Measurements from ENCODE around the gene DACT3.

DACT3 gene, protein sequence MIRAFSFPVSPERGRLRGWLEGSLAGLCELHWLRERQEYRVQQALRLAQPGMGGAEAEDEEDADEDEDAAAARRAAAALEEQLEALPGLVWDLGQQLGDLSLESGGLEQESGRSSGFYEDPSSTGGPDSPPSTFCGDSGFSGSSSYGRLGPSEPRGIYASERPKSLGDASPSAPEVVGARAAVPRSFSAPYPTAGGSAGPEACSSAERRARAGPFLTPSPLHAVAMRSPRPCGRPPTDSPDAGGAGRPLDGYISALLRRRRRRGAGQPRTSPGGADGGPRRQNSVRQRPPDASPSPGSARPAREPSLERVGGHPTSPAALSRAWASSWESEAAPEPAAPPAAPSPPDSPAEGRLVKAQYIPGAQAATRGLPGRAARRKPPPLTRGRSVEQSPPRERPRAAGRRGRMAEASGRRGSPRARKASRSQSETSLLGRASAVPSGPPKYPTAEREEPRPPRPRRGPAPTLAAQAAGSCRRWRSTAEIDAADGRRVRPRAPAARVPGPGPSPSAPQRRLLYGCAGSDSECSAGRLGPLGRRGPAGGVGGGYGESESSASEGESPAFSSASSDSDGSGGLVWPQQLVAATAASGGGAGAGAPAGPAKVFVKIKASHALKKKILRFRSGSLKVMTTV

DNA sequence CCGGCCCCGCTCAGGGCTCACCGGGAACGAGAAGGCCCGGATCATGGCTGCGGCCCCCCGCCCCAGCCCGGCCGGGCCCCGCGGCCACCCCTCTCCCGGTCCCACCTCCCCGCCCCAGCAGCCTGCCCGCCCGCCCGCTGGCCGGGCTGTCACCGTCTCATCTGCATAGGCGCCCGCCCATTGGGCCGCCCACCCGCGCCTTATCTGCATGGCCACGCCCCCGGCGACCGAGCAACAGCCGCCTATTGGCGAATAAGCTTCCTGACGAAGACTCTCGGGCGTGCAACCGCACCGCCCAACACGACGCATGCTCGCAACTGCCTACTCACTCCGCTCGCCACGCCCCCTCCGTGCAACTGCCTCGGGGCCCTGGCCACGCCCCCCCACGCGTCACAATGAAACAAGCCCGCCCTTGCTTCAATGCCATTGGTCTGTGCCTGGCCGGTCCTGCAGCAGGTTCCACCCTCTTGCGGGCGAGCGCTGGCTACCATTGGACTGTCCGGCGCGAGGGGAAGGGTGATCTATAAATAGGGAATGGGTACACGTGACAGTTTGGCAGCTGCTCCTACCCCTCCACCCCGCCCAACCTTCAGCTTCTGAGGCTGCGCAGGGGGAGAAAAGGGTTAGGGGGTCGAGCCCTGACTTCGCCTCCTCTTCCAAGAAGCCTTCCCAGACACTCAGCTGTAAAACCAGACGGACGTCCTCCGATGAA, at the start of gene DACT3:
DACT3 (minus strand) TSS at position 163 of the 712 bp plus-strand sequence; CDS start at position 45, 118 bp downstream.
- peak; percentile 100 for DNase-seq

DNA sequence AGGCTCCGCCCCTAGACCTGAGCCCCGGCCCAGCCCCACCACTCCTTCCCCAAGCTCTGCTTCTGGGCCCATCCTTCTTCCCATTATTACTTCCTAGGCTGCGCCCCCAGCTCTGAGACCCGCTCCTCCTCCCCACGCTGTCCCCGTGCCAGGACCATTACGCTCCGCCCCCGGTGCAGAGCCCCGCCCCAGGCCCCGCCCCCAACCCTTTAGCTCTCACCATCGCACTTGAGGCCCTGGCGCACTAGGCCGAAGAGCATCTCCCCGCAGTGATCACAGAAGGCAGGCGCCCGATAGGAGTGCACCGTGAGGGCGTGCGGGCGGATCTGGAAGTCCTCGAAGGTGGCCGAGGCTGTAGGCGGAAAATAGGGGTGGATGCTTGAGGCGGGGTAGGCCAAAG, 49.7 kb upstream of the DACT3 start:
- DNase-seq = no peak

DNA sequence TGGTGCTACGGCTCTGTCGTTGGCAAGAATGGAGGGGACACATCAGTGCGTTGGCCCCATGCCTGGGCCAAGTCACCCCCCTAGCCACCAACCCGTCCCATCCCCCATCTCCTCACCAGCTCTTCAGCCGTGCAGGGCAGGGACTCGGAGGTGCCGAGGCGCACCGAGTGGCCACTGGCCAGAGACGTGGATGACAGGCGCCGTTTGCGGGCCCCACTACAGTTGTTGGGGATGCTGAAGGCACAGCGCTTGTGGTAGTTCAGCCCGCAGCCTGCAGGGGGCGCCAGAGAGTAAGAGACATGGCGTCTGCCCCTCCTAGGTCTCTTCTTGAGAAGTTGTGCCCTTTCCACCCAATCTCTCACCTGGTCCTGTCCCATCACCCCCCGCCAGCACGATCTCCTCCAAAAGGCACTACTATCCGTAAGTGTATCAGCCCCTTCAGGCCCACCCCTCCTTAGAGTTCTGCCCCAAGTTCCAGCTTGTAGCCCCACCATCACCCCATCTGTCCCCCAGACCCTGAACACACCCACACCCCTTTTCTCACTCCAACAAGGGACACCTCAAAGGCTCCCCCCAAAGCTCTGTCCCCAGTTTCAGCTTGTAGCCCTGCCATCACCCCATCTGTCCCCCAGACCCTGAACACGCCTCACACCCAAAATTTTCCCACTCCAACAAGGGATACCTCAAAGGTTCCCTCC, 43.5 kb upstream of the DACT3 start:
- peak; percentile 26 for DNase-seq

DNA sequence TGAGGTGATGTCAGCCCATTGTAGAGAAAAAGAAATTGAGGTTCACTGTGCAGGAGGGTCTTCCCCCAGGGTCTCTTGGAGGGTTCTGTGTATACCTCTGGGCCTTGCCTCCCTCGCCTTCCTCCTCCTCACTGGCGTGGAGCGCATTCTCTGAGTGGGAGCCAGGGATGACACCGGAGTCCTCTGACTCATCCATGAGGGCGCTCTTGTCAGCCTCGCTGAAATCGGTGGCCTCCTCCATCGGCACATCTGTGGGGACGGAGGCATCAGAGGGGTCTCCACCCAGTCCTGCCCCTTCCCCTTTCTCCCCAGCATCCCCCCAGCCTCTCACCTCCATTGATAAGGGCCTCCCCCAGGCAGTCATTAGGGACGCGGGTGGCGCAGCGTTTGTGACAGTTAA, 39.7 kb upstream of the DACT3 start:
- DNase-seq = no peak

DNA sequence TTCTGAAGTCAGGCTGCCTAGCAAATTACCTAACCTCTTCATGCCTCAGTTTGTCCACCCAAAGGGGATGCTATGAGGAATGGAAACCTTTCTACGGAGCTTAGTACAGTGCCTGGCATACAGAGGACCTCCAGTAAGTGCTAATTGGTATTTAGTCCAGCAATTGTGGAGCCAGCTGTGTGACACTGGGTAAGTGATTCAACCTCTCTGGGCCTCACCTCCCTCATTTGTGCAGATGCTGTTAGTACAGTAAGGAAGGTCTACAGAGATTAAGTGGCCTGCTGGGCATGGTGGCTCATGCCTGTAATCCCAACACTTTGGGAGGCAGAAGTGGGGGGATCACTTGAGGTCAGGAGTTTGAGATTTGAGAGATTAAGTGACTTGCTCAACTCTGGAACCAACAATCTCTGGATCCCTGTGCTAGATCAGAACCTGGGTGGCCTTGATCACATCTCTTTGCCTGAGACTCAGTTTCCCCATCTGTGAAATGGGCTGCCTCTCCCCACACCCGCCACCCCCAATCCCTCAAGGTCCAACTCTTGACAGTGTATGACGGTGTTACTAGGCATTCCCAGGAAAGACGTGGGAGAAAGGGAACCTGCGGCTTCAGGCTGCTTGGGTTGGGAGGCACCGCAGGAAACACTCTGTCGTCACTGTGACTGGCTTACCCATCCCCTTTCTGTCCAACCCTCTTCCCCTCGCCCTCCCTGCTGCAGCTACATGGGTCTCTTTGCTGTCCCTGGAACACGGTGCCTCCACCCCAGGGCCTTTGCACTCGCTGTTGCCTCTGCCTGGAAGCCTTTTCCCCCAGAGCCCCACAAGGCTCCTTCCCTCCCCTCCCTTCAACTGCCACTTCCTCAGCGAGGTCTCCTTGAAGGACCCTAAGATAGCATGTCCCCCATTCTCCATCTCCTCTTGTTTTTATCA, 37.7 kb upstream of the DACT3 start:
- DNase-seq = no peak

DNA sequence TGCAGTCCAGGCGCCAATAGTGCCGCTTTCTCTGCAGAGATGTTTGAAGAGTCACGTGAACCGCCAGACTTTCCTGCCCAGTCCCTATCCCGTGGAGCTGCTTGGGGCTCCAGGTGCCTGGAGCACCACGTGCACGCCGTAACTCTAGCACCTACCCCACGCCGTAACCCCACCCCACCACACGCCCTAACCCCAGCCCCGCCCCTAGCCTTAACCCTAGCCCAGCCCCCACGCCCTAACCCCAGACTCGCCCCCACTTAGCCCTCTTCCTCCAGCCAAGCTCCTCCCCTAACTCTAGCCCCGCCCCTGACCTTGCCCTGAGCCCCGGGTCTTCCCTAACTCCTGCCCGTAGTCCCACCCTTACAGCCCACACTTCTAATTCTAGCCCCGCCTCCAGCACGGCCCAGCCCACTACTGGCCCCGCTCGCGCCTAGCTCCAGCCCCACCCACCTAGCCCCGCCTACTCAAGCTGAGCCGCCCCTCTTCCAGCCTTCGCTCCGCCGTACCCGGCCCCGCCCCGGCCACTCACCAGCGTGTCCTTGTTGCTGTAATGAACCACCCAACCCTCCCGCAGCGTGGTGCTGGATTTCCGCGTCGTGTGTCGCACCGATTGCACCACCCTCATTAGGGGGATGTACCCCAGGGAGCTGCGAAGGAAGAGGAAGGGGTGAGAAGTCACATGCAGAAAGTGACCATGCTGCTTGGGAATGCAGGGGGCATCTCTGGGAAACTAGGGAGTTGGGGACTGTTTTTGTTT, 36.4 kb upstream of the DACT3 start:
- DNase-seq = peak; percentile 73

DNA sequence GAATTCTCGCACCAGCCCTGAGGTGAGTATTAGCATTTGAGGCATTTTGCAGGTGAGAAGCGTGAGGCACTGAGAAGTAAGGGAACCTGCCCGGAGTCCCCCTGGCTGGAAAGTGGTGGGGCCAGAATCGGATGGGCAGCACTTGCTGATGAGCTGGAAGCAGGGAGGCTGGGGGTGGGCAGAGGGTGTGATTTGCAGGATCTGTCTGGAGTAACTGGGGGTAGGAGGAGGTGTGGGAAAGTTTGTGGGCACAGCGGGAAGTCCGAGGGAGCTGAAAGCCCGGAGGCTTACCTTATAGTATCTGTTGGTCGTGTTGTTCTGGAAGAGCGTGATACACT, 35.9 kb upstream of the DACT3 start:
- no peak for DNase-seq

DNA sequence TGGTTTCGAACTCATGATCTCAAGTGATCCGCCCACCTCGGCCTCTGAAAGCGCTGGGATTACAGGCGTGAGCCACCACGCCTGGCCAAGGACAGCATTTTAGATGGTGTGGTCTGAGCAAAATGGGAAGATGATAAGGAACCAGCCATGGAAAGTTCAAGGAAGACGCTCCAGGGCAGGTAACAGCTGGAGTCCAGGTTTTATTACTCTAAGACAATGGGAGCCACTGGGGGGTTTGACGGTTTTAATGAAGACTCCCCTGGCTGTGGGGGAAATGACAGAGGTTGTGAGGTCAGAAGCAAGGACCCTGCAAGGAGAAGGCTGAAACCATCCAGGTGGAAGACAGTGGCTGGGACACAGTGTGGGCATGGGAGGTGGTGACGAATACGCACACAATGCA, 35.1 kb upstream of the DACT3 start:
- no peak for DNase-seq

DNA sequence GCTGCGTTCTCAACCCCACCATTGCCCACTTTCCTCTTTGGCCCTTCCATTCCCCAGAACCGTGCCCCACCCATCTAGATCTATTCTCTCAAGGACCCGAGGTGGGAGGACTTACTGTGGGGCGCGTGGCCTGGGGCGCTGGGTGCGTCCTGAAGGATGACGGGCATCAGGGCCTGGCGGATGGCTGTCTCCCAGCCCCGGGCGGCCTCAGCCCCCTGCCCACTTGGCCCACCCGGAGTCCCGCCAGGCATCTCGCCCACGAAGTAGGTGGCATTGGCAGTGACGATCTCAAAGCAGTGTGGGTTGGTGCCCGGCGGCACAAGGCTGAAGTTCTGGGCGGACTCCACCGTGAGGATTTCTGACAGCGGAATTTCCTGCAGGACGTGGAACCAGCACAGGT, 32.8 kb upstream of the DACT3 start:
- DNase-seq = no peak

DNA sequence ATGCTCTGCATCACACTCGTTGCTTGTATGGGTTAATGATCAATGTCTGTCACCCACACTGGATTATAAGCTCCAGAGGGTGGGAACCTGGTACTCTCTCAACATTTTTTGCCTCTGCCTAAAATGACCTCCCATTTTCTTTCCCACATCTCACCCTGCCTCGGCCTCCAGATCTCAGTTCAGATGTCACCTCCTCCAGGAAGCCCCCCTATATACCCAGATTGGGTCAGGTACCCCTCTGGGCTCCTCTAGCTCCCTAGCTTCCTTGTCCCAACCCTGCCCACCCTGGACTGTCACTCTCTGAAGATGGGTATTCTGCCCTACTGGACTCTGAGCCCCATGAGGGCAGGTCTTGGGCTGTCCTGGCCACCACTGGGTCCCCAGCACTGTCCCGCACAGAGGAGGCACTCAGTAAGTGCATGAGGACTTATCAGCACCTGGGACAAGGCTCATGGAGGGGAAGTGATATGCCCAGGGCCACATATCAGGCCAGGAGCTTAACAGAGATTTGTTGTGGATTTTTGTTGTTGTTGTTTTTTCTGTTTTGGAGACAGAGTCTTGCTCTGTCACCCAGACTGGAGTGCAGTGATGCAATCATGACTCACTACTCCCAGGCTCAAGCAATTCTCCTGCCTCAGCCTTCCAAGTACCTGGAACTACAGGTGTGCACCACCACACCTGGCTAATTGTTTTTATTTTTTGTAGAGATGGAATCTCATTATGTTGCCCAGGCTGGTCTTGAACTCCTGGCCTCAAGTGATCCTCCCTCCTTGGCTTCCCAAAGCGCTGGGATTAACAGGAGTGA, 32.1 kb upstream of the DACT3 start:
- no peak for DNase-seq

DNA sequence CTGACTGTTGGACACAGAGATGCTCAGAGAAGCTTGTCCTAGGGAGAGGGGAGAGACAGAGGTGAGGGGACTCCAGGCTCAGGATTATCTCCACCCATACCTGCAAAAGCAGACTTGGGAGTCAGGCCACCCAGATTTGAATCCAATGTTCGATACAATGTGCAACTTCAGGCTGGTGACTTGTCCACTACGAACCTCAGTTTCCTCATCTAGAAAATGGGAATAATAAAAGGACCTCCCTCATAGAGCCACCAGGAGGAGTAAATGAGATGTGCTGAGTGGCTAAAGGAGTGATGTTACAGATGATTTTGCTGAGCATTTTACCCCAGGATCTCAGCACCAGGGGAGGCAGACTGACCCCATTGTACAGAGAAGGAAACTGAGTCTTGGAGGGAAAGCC, 31.0 kb upstream of the DACT3 start:
- DNase-seq = no peak

DNA sequence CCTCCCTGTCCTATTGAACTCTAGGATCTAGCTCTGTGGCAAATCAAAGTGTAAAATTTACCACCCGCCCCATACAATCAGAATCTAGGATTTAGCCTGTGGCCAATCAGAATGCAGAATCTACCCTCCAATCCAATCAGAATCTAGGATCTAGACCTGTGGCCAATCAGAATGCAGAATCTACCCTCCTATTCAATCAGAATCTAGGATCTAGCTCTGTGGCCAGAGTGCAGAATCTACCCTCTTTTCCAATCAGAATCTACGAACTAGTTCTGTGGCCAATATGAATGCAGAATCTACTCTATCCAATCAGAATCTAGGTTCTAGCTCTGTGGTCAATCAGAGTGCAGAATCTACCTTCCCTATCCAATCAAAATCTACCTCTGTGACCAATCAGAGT, 30.1 kb upstream of the DACT3 start:
- no peak for DNase-seq

DNA sequence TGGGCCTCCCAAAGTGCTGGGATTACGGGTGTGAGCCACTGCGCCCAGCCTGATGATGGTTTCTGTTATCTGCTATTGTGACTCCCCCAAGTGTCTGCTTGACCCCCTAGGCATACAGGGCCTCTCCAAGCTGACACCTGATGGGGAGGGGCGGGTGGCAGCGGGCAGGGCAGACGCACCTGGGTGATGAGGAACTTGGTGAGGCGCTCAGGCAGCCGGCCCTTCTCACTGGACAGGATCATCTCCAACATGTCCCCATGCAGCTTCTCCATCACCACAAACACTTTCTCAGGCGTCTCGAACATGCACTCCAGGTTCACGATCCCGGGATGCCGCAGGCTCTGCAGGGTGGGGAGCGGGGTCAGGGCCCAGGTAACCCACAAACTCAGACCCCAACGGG, 28.4 kb upstream of the DACT3 start:
- no peak for DNase-seq

DNA sequence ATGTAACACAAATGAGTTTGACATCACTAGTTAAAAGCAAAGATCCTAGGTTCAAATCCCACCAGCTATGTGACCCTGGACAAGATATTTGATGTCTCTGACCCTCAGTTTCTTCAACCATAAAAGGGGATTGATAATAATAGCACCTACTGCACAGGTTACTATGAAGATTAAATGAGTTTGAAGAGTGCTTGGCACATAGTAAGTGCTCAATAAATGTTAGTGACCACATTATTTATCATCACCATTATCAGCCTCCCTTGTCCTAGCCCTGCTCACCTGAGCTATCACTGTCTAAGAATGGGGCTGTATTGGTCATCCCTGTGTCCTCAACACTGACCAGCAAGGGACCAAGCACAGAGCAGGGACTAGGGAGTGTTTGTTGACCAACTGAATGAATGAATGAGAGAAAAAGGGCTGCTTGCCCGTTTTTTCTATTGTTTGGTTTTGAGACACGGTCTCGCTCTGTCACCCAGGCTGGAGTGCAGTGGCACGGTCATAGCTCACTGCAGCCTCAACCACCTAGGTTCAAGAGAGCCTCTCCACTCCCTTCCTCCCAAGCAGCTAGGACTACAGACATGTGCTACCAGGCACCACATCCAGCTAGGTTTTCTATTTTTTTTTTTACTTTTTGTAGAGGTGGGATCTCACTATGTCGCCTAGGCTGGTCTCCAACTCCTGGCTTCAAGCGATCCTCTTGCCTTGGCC, 26.6 kb upstream of the DACT3 start:
- no peak for DNase-seq

DNA sequence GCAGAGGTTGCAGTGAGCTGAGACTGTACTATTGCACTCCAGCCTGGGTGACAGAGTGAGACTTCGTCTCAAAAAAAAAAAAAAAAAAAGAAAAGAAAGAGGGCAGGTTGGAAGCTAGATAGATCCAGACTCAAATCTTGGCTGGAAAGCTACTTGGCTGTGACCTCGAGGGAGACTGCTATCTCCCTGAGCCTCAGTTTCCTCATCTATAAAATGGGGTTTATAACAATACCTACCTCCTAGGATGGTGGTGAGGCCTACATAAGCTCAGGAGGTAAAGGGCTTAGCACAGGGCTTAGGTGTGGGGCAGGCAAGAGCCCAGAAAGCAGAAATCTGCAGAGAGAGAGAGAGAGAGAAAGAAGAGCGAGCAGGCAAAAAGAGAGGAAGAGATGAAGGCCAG, 24.2 kb upstream of the DACT3 start:
- no peak for DNase-seq

DNA sequence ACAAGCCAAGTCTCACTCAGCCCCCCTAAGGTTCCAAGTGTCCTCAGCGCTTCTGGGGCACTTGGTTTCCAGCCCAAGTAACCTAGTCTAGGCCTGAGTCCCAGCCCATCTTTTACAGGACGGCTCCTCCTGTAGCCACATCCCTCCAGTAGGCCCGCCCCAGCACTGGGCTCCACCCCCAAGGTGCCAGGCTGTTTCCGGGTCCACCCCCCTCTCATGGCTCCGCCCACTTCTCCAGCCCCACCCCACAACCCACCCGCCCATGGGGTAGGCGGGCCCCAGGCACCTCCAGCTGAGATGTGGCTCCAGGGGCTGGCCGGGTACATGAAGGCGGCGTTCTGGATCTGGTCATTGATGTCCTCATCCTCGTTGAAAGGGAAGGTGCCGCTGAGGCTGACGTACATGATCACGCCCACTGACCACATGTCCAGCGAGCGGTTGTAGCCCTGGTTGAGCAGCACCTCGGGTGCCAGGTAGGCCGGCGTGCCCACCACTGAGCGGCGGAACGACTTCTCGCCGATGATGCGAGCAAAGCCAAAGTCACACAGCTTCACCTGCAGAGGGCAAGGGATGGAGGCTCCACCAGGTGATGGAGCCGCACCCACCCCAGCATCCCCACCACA, 17.2 kb upstream of the DACT3 start:
- DNase-seq = no peak

DNA sequence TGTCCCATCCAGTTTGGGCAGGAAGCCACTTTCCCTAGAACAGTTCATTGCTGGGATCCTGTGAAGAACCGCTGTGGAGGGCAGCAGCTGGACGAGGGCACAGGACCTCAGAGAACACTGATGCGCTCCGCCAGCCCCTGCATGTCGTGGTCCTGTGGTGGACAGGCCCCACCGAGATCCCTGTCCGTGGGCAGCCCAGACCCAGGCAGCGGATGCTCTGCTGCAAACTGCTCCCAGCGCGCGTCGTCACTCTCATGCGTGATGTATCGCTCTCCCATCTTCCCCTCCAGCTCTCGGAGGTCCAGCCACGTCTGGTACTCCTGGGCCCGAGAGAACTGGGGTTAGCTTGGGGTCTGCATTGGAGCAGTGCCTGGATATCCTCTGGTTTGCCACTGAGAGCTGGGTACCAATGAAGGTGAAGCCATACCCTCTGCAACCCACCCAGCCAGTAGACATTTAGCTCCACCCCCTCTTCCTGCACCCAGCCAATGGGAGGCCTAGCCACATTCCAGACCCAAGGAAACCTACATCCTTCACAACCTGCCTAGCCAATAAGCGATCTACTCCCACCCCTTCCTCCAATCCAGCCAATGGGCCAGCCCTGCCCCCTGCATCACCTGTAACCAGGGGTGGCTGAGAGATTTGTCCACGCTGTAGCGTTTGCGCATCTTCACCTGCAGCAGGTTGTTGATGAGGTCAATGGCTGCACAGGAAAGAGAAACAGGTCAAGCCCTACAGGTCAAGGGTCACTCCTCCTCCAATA, 13.6 kb upstream of the DACT3 start:
- no peak for DNase-seq

DNA sequence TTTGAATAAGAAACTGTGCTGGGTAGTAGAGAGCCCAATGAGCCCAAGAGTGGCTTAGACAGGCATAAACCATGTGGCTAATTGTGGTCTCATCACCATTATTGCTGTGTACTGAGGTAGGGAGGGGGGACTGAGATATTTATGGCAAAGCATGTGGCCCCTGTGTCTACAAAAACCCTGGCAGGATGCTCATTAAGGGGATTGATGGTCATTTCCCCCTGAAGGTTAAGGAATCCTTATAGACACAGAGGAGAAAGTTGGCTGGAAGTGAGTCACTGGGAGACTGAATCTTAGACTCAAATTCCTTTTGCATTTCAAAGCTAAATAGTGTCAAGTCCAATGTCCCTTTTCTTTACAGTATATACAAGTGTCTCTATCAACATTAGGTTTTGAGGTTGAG, 9.8 kb upstream of the DACT3 start:
- DNase-seq = peak; percentile 58

DNA sequence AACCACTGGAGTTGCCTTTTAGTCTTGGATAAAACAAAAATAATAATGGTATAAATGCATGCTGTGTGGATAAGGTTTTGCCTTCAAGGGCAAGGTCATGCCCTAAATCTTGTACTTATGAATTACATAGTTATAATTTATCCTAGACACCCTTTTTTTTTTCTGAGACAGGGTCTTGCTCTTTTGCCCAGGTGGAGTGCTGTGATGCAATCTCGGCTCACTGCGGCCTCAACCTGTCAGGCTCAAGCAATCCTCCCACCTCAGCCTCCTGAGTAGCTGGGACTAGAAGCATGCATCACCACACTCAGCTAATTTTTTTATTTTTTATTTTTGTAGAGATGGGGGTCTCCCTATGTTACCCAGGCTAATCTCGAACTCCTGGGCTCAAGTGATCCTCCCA, 7.7 kb upstream of the DACT3 start:
- DNase-seq = no peak

All from fibroblast of skin of right quadriceps (primary cell).